H9 (cell line): ENCODE measurements around the gene ITSN1. TPM values are rescaled to one million over a fixed set of nuclear protein-coding genes. Genes with fewer than 3 reads are reported as not detected.

Source experiments
- DNase-seq: peaks from one replicate; pipeline ENCODE4 v3.0.0-alpha.2; 2017
- H2AFZ ChIP-seq: one replicate; pipeline ENCODE4 v1.6.1; 2013; ENCODE audit warnings: mild to moderate bottlenecking, low read length, control low read depth, moderate library complexity
- H2AK5ac ChIP-seq: 2 replicates; pipeline ENCODE4 v1.6.1; 2013; ENCODE audit warnings: low read length, control low read depth, mixed read lengths; ENCODE audit not compliant: insufficient read length
- H2BK120ac ChIP-seq: one replicate; pipeline ENCODE4 v1.6.1; 2013; ENCODE audit warnings: low read depth, mild to moderate bottlenecking, low read length, control low read depth, inconsistent platforms; ENCODE audit not compliant: poor library complexity, severe bottlenecking
- H2BK12ac ChIP-seq: 2 replicates; pipeline ENCODE4 v1.6.1; 2013; ENCODE audit warnings: low read length, control low read depth, mixed read lengths, low read depth; ENCODE audit not compliant: insufficient read length
- H2BK15ac ChIP-seq: 2 replicates; pipeline ENCODE4 v1.6.1; 2013; ENCODE audit warnings: low read depth, low read length, control low read depth
- H2BK20ac ChIP-seq: one replicate; pipeline ENCODE4 v1.6.1; 2013; ENCODE audit warnings: low read depth, mild to moderate bottlenecking, low read length, control low read depth, inconsistent platforms; ENCODE audit not compliant: poor library complexity, severe bottlenecking
- H2BK5ac ChIP-seq: 2 replicates; pipeline ENCODE4 v1.6.1; 2013; ENCODE audit warnings: low read length, control low read depth, mixed read lengths; ENCODE audit not compliant: insufficient read length
- H3K14ac ChIP-seq: 2 replicates; pipeline ENCODE4 v1.6.1; 2013; ENCODE audit warnings: low read length, control low read depth; ENCODE audit not compliant: insufficient read depth
- H3K18ac ChIP-seq: 2 replicates; pipeline ENCODE4 v1.6.1; 2013; ENCODE audit warnings: low read depth, mild to moderate bottlenecking, mixed read lengths, low read length, control low read depth; ENCODE audit not compliant: insufficient read length
- H3K23ac ChIP-seq: 2 replicates; pipeline ENCODE4 v1.6.1; 2013; ENCODE audit warnings: low read length, control low read depth, mixed read lengths, low read depth; ENCODE audit not compliant: insufficient read length
- H3K23me2 ChIP-seq: 2 replicates; pipeline ENCODE4 v1.6.1; 2013; ENCODE audit warnings: low read depth, mild to moderate bottlenecking, mixed read lengths, low read length, control low read depth; ENCODE audit not compliant: insufficient read length, poor library complexity, severe bottlenecking
- H3K27ac ChIP-seq: 2 replicates; pipeline ENCODE4 v1.5.1; 2013; ENCODE audit warnings: low read length, control low read depth, mixed read lengths, low read depth; ENCODE audit not compliant: insufficient read length
- H3K27me3 ChIP-seq: 2 replicates; pipeline ENCODE4 v1.6.1; 2013; ENCODE audit warnings: low read length, control low read depth, inconsistent platforms; ENCODE audit not compliant: insufficient read depth
- H3K4ac ChIP-seq: 2 replicates; pipeline ENCODE4 v1.6.1; 2013; ENCODE audit warnings: low read depth, mild to moderate bottlenecking, control low read depth, inconsistent platforms, low read length, moderate library complexity
- H3K4me1 ChIP-seq: 2 replicates; pipeline ENCODE4 v1.6.1; 2013; ENCODE audit warnings: low read length, control low read depth, inconsistent platforms; ENCODE audit not compliant: insufficient read depth
- H3K4me2 ChIP-seq: 2 replicates; pipeline ENCODE4 v1.6.1; 2013; ENCODE audit warnings: low read length, control low read depth, mixed read lengths; ENCODE audit not compliant: insufficient read length, insufficient read depth
- H3K56ac ChIP-seq: 2 replicates; pipeline ENCODE4 v1.6.1; 2013; ENCODE audit warnings: low read depth, mild to moderate bottlenecking, mixed read lengths, low read length, control low read depth; ENCODE audit not compliant: insufficient read length
- H3K79me1 ChIP-seq: 2 replicates; pipeline ENCODE4 v1.6.1; 2013; ENCODE audit warnings: low read depth, mild to moderate bottlenecking, moderate library complexity, low read length, control low read depth, inconsistent platforms; ENCODE audit not compliant: insufficient read depth, poor library complexity, severe bottlenecking
- H3K79me2 ChIP-seq: 2 replicates; pipeline ENCODE4 v1.6.1; 2013; ENCODE audit warnings: low read length, control low read depth, inconsistent platforms; ENCODE audit not compliant: insufficient read depth
- H3K9ac ChIP-seq: 2 replicates; pipeline ENCODE4 v1.6.1; 2013; ENCODE audit warnings: low read length, control low read depth, mixed read lengths; ENCODE audit not compliant: insufficient read length; ENCODE audit errors: extremely low read depth
- H3K9me3 ChIP-seq: one replicate; pipeline ENCODE4 v1.6.1; 2013; ENCODE audit warnings: low read depth, low read length, inconsistent platforms; ENCODE audit not compliant: control insufficient read depth
- H3T11ph ChIP-seq: one replicate; pipeline ENCODE4 v1.6.1; 2013; ENCODE audit warnings: mild to moderate bottlenecking, low read length, control low read depth, inconsistent platforms
- H4K20me1 ChIP-seq: one replicate; pipeline ENCODE4 v1.6.1; 2013; ENCODE audit not compliant: control insufficient read depth, insufficient read length, insufficient read depth
- H4K5ac ChIP-seq: 2 replicates; pipeline ENCODE4 v1.6.1; 2013; ENCODE audit warnings: low read depth, mild to moderate bottlenecking, mixed read lengths, low read length, control low read depth; ENCODE audit not compliant: insufficient read length
- H4K8ac ChIP-seq: replicated peaks from 2 replicates; pipeline ENCODE4 v1.6.1; 2013; ENCODE audit warnings: low read length, control low read depth, mixed read lengths, low read depth; ENCODE audit not compliant: insufficient read length
- H4K91ac ChIP-seq: 2 replicates; pipeline ENCODE4 v1.6.1; 2013; ENCODE audit warnings: low read depth, mild to moderate bottlenecking, moderate library complexity, mixed read lengths, low read length, control low read depth; ENCODE audit not compliant: insufficient read length
- H3K27ac Mint-ChIP-seq, 3 experiments: 2 replicates in 2 of 3; 3 replicates in 1 of 3; pipeline ENCODE4 v1.8.0; 2020 to 2021; ENCODE audit warnings: mixed read lengths in 3 of 3, mild to moderate bottlenecking in 1 of 3, moderate library complexity in 1 of 3
- H3K27me3 Mint-ChIP-seq: 2 replicates; pipeline ENCODE4 v1.8.0; 2021; ENCODE audit warnings: low read depth, mild to moderate bottlenecking, moderate library complexity, mixed read lengths
- H3K36me3 Mint-ChIP-seq, 3 experiments: 2 replicates in 2 of 3; 3 replicates in 1 of 3; pipeline ENCODE4 v1.8.0; 2020 to 2021; ENCODE audit warnings: low read depth in 3 of 3, mixed read lengths in 3 of 3; ENCODE audit not compliant: insufficient read depth in 1 of 3
- H3K4me1 Mint-ChIP-seq, 2 experiments: 2 replicates each; pipeline ENCODE4 v1.8.0; 2020; ENCODE audit warnings: mixed read lengths in 2 of 2
- H3K4me3 Mint-ChIP-seq, 2 experiments: 2 replicates in 1 of 2; 3 replicates in 1 of 2; pipeline ENCODE4 v1.8.0; 2020 to 2021; ENCODE audit warnings: mild to moderate bottlenecking in 2 of 2, mixed read lengths in 2 of 2, moderate library complexity in 1 of 2
- H3K9me3 Mint-ChIP-seq, 2 experiments: 2 replicates in 1 of 2; 3 replicates in 1 of 2; pipeline ENCODE4 v1.8.0; 2020; ENCODE audit warnings: mild to moderate bottlenecking in 2 of 2, mixed read lengths in 2 of 2, moderate library complexity in 1 of 2
- CTCF ChIP-seq: fragments of 200-600 bp; sonication (generic); conservative IDR thresholded peaks from 3 replicates; pipeline ENCODE4 v1.8.0; 2021; ENCODE audit warnings: antibody characterized with exemption, mild to moderate bottlenecking
- WGBS: extraction: QIAGEN DNeasy Blood & Tissue Kit; methylation state at CpG from one replicate; pipeline ENCODE4 v1.1.7; 2013; ENCODE audit warnings: missing lambda C conversion rate, low lambda C conversion rate, mixed read lengths; ENCODE audit not compliant: insufficient read length; ENCODE audit errors: extremely low coverage; 5-methylcytosine and 5-hydroxymethylcytosine counted together
- total RNA-seq: library from RNA; stranded (reverse); gene quantifications from 2 replicates; pipeline ENCODE4 v1.2.1, GENCODE V29; 2021

ITSN1 gene
- total RNA-seq, 1 experiment from 2014 or later, result 94.2 TPM

DNA sequence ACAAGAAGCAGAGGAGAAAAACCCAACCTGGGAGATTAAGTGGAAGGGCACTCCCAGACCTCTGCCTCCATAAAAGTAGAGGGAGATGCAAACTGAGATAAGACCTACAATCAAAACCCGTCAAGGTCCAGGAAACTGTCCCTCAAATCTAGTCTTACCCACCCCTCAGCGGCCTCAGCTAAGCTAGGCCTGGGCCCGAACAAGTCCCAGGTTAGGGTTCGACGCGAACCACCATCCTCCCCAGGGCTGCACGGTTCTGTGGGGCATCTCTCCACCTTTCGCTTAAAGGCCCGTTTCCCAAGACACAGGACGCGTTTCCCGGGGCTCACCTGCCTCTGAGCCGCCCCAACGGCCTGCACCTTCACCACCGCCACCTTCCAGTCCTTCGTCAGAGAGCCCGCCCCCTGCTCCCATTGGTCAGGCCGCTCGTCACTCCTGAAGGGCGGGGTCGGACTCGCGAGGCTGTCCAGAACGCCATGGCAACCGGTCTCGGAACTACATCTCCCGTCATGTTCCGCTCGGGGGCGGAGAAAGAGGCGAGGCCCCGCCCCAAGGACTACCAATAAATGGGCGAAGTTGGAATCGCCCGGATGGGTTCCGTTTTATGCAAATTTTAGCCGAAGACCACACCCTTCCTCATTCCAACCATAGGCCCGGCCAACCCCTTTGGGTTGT is 812 bp upstream of the ITSN1 start, which contains the start of gene CRYZL1:
Gene CRYZL1, minus strand, starts transcription at position 390 of the 675 bp plus-strand sequence. CDS start 10,190 bp downstream, outside the sequence.
- H2BK120ac ChIP-seq, result no peak within 1 kb of the TSS
- H2AFZ ChIP-seq, result peak within 1 kb of the TSS; percentile 68
- H3K23me2 ChIP-seq, result peaks cover 11% of the 10 kb centered on the region
- H2BK5ac ChIP-seq, result peak within 1 kb of the TSS; percentile 42
- H3K4ac ChIP-seq, result no peak within 1 kb of the TSS
- peaks cover 0 to 9% (median 5%) of the 10 kb centered on the region in 3 experiments; a peak in 4 of 7 replicates for H3K36me3 Mint-ChIP-seq
- peaks cover 0 to 2% of the 10 kb centered on the region in 2 experiments; a peak in 1 of 5 replicates for H3K9me3 Mint-ChIP-seq
- no peak within 1 kb of the TSS for H2BK12ac ChIP-seq
- H2BK15ac ChIP-seq, result no peak within 1 kb of the TSS
- no peaks in the 10 kb centered on the region for H4K20me1 ChIP-seq
- peaks cover 2% of the 10 kb centered on the region for H3K79me1 ChIP-seq
- no peak within 1 kb of the TSS for H3T11ph ChIP-seq
- H3K9me3 ChIP-seq, result no peaks in the 10 kb centered on the region
- H3K79me2 ChIP-seq, result peaks cover 28% of the 10 kb centered on the region; the same call in 1 of the 2 replicates
- H3K4me2 ChIP-seq, result peak within 1 kb of the TSS; percentile 92
- H3K27me3 Mint-ChIP-seq, result no peaks in the 10 kb centered on the region
- H3K18ac ChIP-seq, result peak within 1 kb of the TSS; percentile 95
- peaks cover 26 to 36% of the 10 kb centered on the region in 2 experiments for H3K4me1 Mint-ChIP-seq
- 0 out of 2 replicates have a peak, but pooled peaks cover 4% of the 10 kb centered on the region for H3K4me1 ChIP-seq
- peak within 1 kb of the TSS; percentile 49 for H3K27ac ChIP-seq
- peak within 1 kb of the TSS; percentile 96 for H3K14ac ChIP-seq
- no CpG with 5 or more reads among the region's 38 CpGs for WGBS
- H3K56ac ChIP-seq, result no peak within 1 kb of the TSS
- peak within 1 kb of the TSS; percentile 88 for H3K9ac ChIP-seq
- H3K4me3 Mint-ChIP-seq, result peak within 1 kb of the TSS; percentile 77 to 94
- H4K5ac ChIP-seq, result no peak within 1 kb of the TSS
- no peak within 1 kb of the TSS for H4K8ac ChIP-seq
- TF ChIP-seq CTCF, result no peak
- DNase-seq, result peak; percentile 100
- H2AK5ac ChIP-seq, result no peak within 1 kb of the TSS
- no peak within 1 kb of the TSS for H3K23ac ChIP-seq
- H4K91ac ChIP-seq, result no peak within 1 kb of the TSS
- no peak within 1 kb of the TSS for H2BK20ac ChIP-seq
- H3K27ac Mint-ChIP-seq, result peak within 1 kb of the TSS; percentile 98 to 99 (median 99)
- H3K27me3 ChIP-seq, result no peaks in the 10 kb centered on the region
